ENCODE results near the gene LRRC37B.
"Not testable (repeated sequence)": the region's sequence is repeated elsewhere in the genome, so short reads cannot be mapped to it uniquely, and the experiment has no call there.

LRRC37B gene

DNA sequence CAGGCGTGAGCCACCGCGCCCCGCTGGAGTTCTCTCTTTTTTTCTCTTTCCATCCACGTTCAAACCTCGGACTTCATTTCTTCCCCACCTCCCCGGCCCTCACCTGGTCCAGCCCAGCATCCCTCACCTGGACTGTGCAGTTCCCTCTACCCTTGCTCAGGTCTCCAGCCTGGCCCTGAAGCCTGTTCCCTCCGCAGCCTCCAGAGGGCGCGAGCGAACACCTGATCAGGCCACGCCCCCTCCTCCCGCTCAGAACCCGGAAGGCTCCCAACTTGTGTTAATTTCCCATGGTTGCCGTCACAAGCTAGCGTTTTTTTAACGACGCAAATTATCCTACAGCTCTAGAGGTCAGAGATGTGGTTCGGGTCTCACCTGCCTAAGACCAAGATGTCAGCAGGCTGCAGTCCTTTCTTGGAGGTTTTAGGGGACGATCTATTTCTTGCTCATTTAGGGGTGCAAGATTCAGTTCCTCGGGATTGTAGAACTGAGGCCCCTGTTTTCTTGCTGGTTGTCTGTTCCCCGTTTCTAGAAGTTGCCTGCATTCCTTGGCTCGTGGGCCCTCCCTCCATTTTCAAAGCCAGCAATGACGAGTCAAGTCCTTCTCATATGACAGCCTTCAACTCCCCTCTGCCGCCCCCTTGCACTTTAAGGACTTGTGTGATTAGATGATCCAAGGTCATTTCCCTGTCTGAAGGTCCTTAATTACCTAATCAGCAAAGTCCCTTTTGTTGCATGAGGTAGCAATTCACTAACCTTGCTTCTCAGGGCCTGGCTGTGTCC, 59.9 kb downstream of the LRRC37B start:
- H3K36me3 ChIP-seq (ENCODE audit: control insufficient read depth, insufficient read depth, low read length); H3K27me3 ChIP-seq (ENCODE audit: control insufficient read depth, insufficient read depth, low read length); H3K4me1 ChIP-seq (ENCODE audit: control insufficient read depth, insufficient read depth, low read length); H3K27ac ChIP-seq (ENCODE audit: low read depth, low read length); H3K9me3 ChIP-seq (ENCODE audit: control insufficient read depth, insufficient read depth, low read depth, low read length); H3K9ac ChIP-seq (ENCODE audit: low read length): not testable (repeated sequence)
- peak overlapping the region; percentile 39 for H3K4me3 ChIP-seq (ENCODE audit: low read depth, low read length)

DNA sequence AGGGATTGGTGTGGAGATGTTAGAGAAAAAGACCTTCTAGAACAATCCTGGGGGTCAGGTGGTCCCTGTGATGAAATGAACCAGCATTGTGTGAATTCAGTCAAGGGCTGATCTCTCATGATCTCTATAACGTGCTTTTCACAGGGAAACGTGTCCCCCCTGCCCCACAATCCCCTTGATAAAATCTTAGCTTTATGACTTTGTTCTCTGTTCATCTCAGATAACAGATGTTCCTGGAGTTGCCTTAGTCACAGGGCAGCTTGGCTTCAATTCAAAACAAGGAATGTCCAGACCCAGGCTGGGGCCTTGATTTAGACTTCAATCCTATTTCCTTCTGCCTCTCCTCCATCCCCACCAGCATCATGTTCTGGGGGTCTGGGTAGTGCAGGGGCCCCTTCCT, 61.9 kb downstream of the LRRC37B start:
- not testable (repeated sequence) for H3K27me3 ChIP-seq (ENCODE audit: control insufficient read depth, insufficient read depth, low read length); H3K27ac ChIP-seq (ENCODE audit: low read depth, low read length); H3K4me3 ChIP-seq (ENCODE audit: low read depth, low read length); H3K36me3 ChIP-seq (ENCODE audit: control insufficient read depth, insufficient read depth, low read length); H3K9ac ChIP-seq (ENCODE audit: low read length); H3K9me3 ChIP-seq (ENCODE audit: control insufficient read depth, insufficient read depth, low read depth, low read length); H3K4me1 ChIP-seq (ENCODE audit: control insufficient read depth, insufficient read depth, low read length)

GRCh38 chr17:32071961-32072360, 64.8 kb downstream of the LRRC37B start:
- not testable (repeated sequence) for H3K4me3 ChIP-seq (ENCODE audit: low read depth, low read length); H3K36me3 ChIP-seq (ENCODE audit: control insufficient read depth, insufficient read depth, low read length); H3K27me3 ChIP-seq (ENCODE audit: control insufficient read depth, insufficient read depth, low read length); H3K9me3 ChIP-seq (ENCODE audit: control insufficient read depth, insufficient read depth, low read depth, low read length); H3K9ac ChIP-seq (ENCODE audit: low read length); H3K4me1 ChIP-seq (ENCODE audit: control insufficient read depth, insufficient read depth, low read length); H3K27ac ChIP-seq (ENCODE audit: low read depth, low read length)

DNA sequence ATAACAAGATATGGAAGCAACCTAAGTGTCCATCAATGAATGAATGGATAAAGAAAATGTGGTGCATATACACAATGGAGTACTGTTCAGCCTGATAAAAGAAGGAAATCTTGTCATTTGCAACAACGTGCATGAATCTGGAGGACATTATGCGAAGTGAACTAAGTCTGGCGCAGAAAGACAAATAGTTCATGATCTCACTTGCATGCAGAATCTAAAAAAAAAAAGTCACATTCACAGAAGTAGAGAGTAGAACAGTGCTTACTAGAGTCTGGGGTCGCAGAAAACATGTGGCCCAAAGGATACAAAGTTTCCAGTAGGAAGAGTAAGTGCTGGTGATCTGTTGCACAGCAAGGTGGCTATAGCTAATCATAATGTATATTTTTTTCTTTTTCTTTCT, 65.9 kb downstream of the LRRC37B start:
- not testable (repeated sequence) for H3K9ac ChIP-seq (ENCODE audit: low read length); H3K27me3 ChIP-seq (ENCODE audit: control insufficient read depth, insufficient read depth, low read length); H3K36me3 ChIP-seq (ENCODE audit: control insufficient read depth, insufficient read depth, low read length); H3K27ac ChIP-seq (ENCODE audit: low read depth, low read length); H3K4me1 ChIP-seq (ENCODE audit: control insufficient read depth, insufficient read depth, low read length); H3K4me3 ChIP-seq (ENCODE audit: low read depth, low read length); H3K9me3 ChIP-seq (ENCODE audit: control insufficient read depth, insufficient read depth, low read depth, low read length)

GRCh38 chr17:32079753-32080152, 72.6 kb downstream of the LRRC37B start:
- H3K4me3 ChIP-seq (ENCODE audit: low read depth, low read length); H3K4me1 ChIP-seq (ENCODE audit: control insufficient read depth, insufficient read depth, low read length); H3K9ac ChIP-seq (ENCODE audit: low read length); H3K9me3 ChIP-seq (ENCODE audit: control insufficient read depth, insufficient read depth, low read depth, low read length); H3K36me3 ChIP-seq (ENCODE audit: control insufficient read depth, insufficient read depth, low read length); H3K27ac ChIP-seq (ENCODE audit: low read depth, low read length); H3K27me3 ChIP-seq (ENCODE audit: control insufficient read depth, insufficient read depth, low read length): not testable (repeated sequence)

DNA sequence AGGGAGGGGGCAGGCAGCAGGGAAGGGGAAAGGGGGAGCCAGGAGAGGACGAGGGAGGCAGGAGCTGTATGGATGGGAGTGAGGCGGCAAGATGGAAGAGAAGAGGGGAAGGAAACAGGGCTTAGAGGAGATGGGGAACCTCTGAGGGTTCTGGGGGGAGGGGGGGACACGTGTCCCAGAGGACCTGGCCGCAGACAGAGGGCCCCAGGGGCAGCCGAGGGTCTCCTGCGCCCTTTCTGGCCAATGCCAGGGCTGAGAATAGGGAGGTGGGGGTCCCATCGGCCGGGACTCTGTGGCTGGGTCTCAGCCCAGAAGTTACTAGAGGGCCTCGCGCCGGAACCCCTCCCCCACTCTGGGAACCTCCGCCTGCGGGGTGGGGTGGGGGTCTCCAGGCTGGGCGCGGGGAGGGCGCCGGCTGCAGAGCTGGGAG, 76.4 kb downstream of the LRRC37B start:
- H3K4me3 ChIP-seq (ENCODE audit: low read depth, low read length): peak overlapping the region; percentile 62
- H3K27ac ChIP-seq (ENCODE audit: low read depth, low read length): peak overlapping the region; percentile 62; the same call in 1 of the 2 replicates
- H3K9ac ChIP-seq (ENCODE audit: low read length): peak overlapping the region; percentile 73
- not testable (repeated sequence) for H3K9me3 ChIP-seq (ENCODE audit: control insufficient read depth, insufficient read depth, low read depth, low read length); H3K4me1 ChIP-seq (ENCODE audit: control insufficient read depth, insufficient read depth, low read length); H3K27me3 ChIP-seq (ENCODE audit: control insufficient read depth, insufficient read depth, low read length); H3K36me3 ChIP-seq (ENCODE audit: control insufficient read depth, insufficient read depth, low read length)

GRCh38 chr17:32084003-32084941, 77.1 kb downstream of the LRRC37B start:
- Histone ChIP-seq H3K4me3 (ENCODE audit: low read depth, low read length) (peak overlapping the region; percentile 62), H3K27ac (ENCODE audit: low read depth, low read length) (peak overlapping the region; percentile 62; the same call in 1 of the 2 replicates)
- not testable (repeated sequence) for H3K27me3 ChIP-seq (ENCODE audit: control insufficient read depth, insufficient read depth, low read length)

GRCh38 chr17:32084942-32085829, 78.0 kb downstream of the LRRC37B start:
- H3K27me3 ChIP-seq (ENCODE audit: control insufficient read depth, insufficient read depth, low read length); H3K36me3 ChIP-seq (ENCODE audit: control insufficient read depth, insufficient read depth, low read length); H3K27ac ChIP-seq (ENCODE audit: low read depth, low read length); H3K9me3 ChIP-seq (ENCODE audit: control insufficient read depth, insufficient read depth, low read depth, low read length); H3K4me1 ChIP-seq (ENCODE audit: control insufficient read depth, insufficient read depth, low read length): not testable (repeated sequence)
- H3K4me3 ChIP-seq (ENCODE audit: low read depth, low read length): peak overlapping the region; percentile 32; the same call in 1 of the 2 replicates
- peak overlapping the region; percentile 19 for H3K9ac ChIP-seq (ENCODE audit: low read length)

More at GRCh38 chr17:32084003-32084941, 77.1 kb downstream of the LRRC37B start:
- not testable (repeated sequence) for H3K9me3 ChIP-seq (ENCODE audit: control insufficient read depth, insufficient read depth, low read depth, low read length); H3K36me3 ChIP-seq (ENCODE audit: control insufficient read depth, insufficient read depth, low read length); H3K4me1 ChIP-seq (ENCODE audit: control insufficient read depth, insufficient read depth, low read length)
- peak overlapping the region; percentile 73 for H3K9ac ChIP-seq (ENCODE audit: low read length)

DNA sequence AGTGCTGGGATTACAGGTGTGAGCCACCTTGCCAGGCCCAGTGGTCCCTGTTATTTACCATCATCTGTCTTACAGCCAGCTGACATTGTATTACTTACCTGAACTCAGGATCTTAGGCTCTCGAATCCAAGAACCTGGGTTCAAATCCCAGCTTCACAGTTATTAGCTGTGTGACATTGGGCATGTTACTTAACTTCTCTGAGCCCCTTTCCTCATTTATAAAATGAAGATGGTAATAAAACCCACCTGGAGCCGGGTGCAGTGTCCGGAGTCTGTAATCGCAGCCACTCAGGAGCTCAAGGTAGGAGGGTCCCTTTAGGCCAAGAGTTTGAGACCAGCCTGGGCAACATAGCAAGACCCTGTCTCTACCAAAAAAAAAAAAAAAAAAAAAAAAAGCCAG, 79.7 kb downstream of the LRRC37B start:
- not testable (repeated sequence) for H3K4me1 ChIP-seq (ENCODE audit: control insufficient read depth, insufficient read depth, low read length); H3K9me3 ChIP-seq (ENCODE audit: control insufficient read depth, insufficient read depth, low read depth, low read length); H3K27ac ChIP-seq (ENCODE audit: low read depth, low read length); H3K27me3 ChIP-seq (ENCODE audit: control insufficient read depth, insufficient read depth, low read length); H3K4me3 ChIP-seq (ENCODE audit: low read depth, low read length); H3K9ac ChIP-seq (ENCODE audit: low read length); H3K36me3 ChIP-seq (ENCODE audit: control insufficient read depth, insufficient read depth, low read length)

DNA sequence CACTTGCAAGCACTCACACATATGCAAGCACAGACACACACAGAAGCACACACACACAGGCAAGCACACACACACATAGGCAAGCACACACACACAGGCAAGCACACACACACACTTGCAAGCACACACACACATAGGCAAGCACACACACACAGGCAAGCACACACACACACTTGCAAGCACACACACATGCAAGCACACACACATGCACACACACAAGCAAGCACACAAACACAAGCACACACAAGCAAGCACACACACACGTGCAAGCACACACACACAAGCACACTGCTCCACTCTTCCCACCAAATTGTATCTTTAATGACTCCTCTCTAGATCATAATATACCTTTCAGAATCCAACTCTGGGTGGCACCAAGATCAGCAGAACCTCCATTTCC, 84.9 kb downstream of the LRRC37B start:
- H3K4me3 ChIP-seq (ENCODE audit: low read depth, low read length); H3K9ac ChIP-seq (ENCODE audit: low read length); H3K27ac ChIP-seq (ENCODE audit: low read depth, low read length); H3K27me3 ChIP-seq (ENCODE audit: control insufficient read depth, insufficient read depth, low read length); H3K9me3 ChIP-seq (ENCODE audit: control insufficient read depth, insufficient read depth, low read depth, low read length); H3K4me1 ChIP-seq (ENCODE audit: control insufficient read depth, insufficient read depth, low read length); H3K36me3 ChIP-seq (ENCODE audit: control insufficient read depth, insufficient read depth, low read length): not testable (repeated sequence)
